H9 (cell line): ENCODE results near the gene TRERF1. TPM values are rescaled to one million over a fixed set of nuclear protein-coding genes. Genes with fewer than 3 reads are reported as not detected.
A peak's percentile ranks its signal among the peaks of the same experiment; 100 is the strongest.

Experiments
- DNase-seq: peaks from one replicate; pipeline ENCODE4 v3.0.0-alpha.2; 2017
- H2AFZ ChIP-seq: one replicate; pipeline ENCODE4 v1.6.1; 2013; ENCODE audit warnings: mild to moderate bottlenecking, low read length, control low read depth, moderate library complexity
- H2AK5ac ChIP-seq: 2 replicates; pipeline ENCODE4 v1.6.1; 2013; ENCODE audit warnings: low read length, control low read depth, mixed read lengths; ENCODE audit not compliant: insufficient read length
- H2BK120ac ChIP-seq: one replicate; pipeline ENCODE4 v1.6.1; 2013; ENCODE audit warnings: low read depth, mild to moderate bottlenecking, low read length, control low read depth, inconsistent platforms; ENCODE audit not compliant: poor library complexity, severe bottlenecking
- H2BK12ac ChIP-seq: 2 replicates; pipeline ENCODE4 v1.6.1; 2013; ENCODE audit warnings: low read length, control low read depth, mixed read lengths, low read depth; ENCODE audit not compliant: insufficient read length
- H2BK15ac ChIP-seq: 2 replicates; pipeline ENCODE4 v1.6.1; 2013; ENCODE audit warnings: low read depth, low read length, control low read depth
- H2BK20ac ChIP-seq: one replicate; pipeline ENCODE4 v1.6.1; 2013; ENCODE audit warnings: low read depth, mild to moderate bottlenecking, low read length, control low read depth, inconsistent platforms; ENCODE audit not compliant: poor library complexity, severe bottlenecking
- H2BK5ac ChIP-seq: 2 replicates; pipeline ENCODE4 v1.6.1; 2013; ENCODE audit warnings: low read length, control low read depth, mixed read lengths; ENCODE audit not compliant: insufficient read length
- H3K14ac ChIP-seq: 2 replicates; pipeline ENCODE4 v1.6.1; 2013; ENCODE audit warnings: low read length, control low read depth; ENCODE audit not compliant: insufficient read depth
- H3K18ac ChIP-seq: 2 replicates; pipeline ENCODE4 v1.6.1; 2013; ENCODE audit warnings: low read depth, mild to moderate bottlenecking, mixed read lengths, low read length, control low read depth; ENCODE audit not compliant: insufficient read length
- H3K23ac ChIP-seq: 2 replicates; pipeline ENCODE4 v1.6.1; 2013; ENCODE audit warnings: low read length, control low read depth, mixed read lengths, low read depth; ENCODE audit not compliant: insufficient read length
- H3K23me2 ChIP-seq: 2 replicates; pipeline ENCODE4 v1.6.1; 2013; ENCODE audit warnings: low read depth, mild to moderate bottlenecking, mixed read lengths, low read length, control low read depth; ENCODE audit not compliant: insufficient read length, poor library complexity, severe bottlenecking
- H3K27ac ChIP-seq: 2 replicates; pipeline ENCODE4 v1.5.1; 2013; ENCODE audit warnings: low read length, control low read depth, mixed read lengths, low read depth; ENCODE audit not compliant: insufficient read length
- H3K27me3 ChIP-seq: 2 replicates; pipeline ENCODE4 v1.6.1; 2013; ENCODE audit warnings: low read length, control low read depth, inconsistent platforms; ENCODE audit not compliant: insufficient read depth
- H3K4ac ChIP-seq: 2 replicates; pipeline ENCODE4 v1.6.1; 2013; ENCODE audit warnings: low read depth, mild to moderate bottlenecking, control low read depth, inconsistent platforms, low read length, moderate library complexity
- H3K4me1 ChIP-seq: 2 replicates; pipeline ENCODE4 v1.6.1; 2013; ENCODE audit warnings: low read length, control low read depth, inconsistent platforms; ENCODE audit not compliant: insufficient read depth
- H3K4me2 ChIP-seq: 2 replicates; pipeline ENCODE4 v1.6.1; 2013; ENCODE audit warnings: low read length, control low read depth, mixed read lengths; ENCODE audit not compliant: insufficient read length, insufficient read depth
- H3K56ac ChIP-seq: 2 replicates; pipeline ENCODE4 v1.6.1; 2013; ENCODE audit warnings: low read depth, mild to moderate bottlenecking, mixed read lengths, low read length, control low read depth; ENCODE audit not compliant: insufficient read length
- H3K79me1 ChIP-seq: 2 replicates; pipeline ENCODE4 v1.6.1; 2013; ENCODE audit warnings: low read depth, mild to moderate bottlenecking, moderate library complexity, low read length, control low read depth, inconsistent platforms; ENCODE audit not compliant: insufficient read depth, poor library complexity, severe bottlenecking
- H3K79me2 ChIP-seq: 2 replicates; pipeline ENCODE4 v1.6.1; 2013; ENCODE audit warnings: low read length, control low read depth, inconsistent platforms; ENCODE audit not compliant: insufficient read depth
- H3K9ac ChIP-seq: 2 replicates; pipeline ENCODE4 v1.6.1; 2013; ENCODE audit warnings: low read length, control low read depth, mixed read lengths; ENCODE audit not compliant: insufficient read length; ENCODE audit errors: extremely low read depth
- H3K9me3 ChIP-seq: one replicate; pipeline ENCODE4 v1.6.1; 2013; ENCODE audit warnings: low read depth, low read length, inconsistent platforms; ENCODE audit not compliant: control insufficient read depth
- H3T11ph ChIP-seq: one replicate; pipeline ENCODE4 v1.6.1; 2013; ENCODE audit warnings: mild to moderate bottlenecking, low read length, control low read depth, inconsistent platforms
- H4K20me1 ChIP-seq: one replicate; pipeline ENCODE4 v1.6.1; 2013; ENCODE audit not compliant: control insufficient read depth, insufficient read length, insufficient read depth
- H4K5ac ChIP-seq: 2 replicates; pipeline ENCODE4 v1.6.1; 2013; ENCODE audit warnings: low read depth, mild to moderate bottlenecking, mixed read lengths, low read length, control low read depth; ENCODE audit not compliant: insufficient read length
- H4K8ac ChIP-seq: replicated peaks from 2 replicates; pipeline ENCODE4 v1.6.1; 2013; ENCODE audit warnings: low read length, control low read depth, mixed read lengths, low read depth; ENCODE audit not compliant: insufficient read length
- H4K91ac ChIP-seq: 2 replicates; pipeline ENCODE4 v1.6.1; 2013; ENCODE audit warnings: low read depth, mild to moderate bottlenecking, moderate library complexity, mixed read lengths, low read length, control low read depth; ENCODE audit not compliant: insufficient read length
- H3K27ac Mint-ChIP-seq, 3 experiments: 2 replicates in 2 of 3; 3 replicates in 1 of 3; pipeline ENCODE4 v1.8.0; 2020 to 2021; ENCODE audit warnings: mixed read lengths in 3 of 3, mild to moderate bottlenecking in 1 of 3, moderate library complexity in 1 of 3
- H3K27me3 Mint-ChIP-seq: 2 replicates; pipeline ENCODE4 v1.8.0; 2021; ENCODE audit warnings: low read depth, mild to moderate bottlenecking, moderate library complexity, mixed read lengths
- H3K36me3 Mint-ChIP-seq, 3 experiments: 2 replicates in 2 of 3; 3 replicates in 1 of 3; pipeline ENCODE4 v1.8.0; 2020 to 2021; ENCODE audit warnings: low read depth in 3 of 3, mixed read lengths in 3 of 3; ENCODE audit not compliant: insufficient read depth in 1 of 3
- H3K4me1 Mint-ChIP-seq, 2 experiments: 2 replicates each; pipeline ENCODE4 v1.8.0; 2020; ENCODE audit warnings: mixed read lengths in 2 of 2
- H3K4me3 Mint-ChIP-seq, 2 experiments: 2 replicates in 1 of 2; 3 replicates in 1 of 2; pipeline ENCODE4 v1.8.0; 2020 to 2021; ENCODE audit warnings: mild to moderate bottlenecking in 2 of 2, mixed read lengths in 2 of 2, moderate library complexity in 1 of 2
- H3K9me3 Mint-ChIP-seq, 2 experiments: 2 replicates in 1 of 2; 3 replicates in 1 of 2; pipeline ENCODE4 v1.8.0; 2020; ENCODE audit warnings: mild to moderate bottlenecking in 2 of 2, mixed read lengths in 2 of 2, moderate library complexity in 1 of 2
- WGBS: extraction: QIAGEN DNeasy Blood & Tissue Kit; methylation state at CpG from one replicate; pipeline ENCODE4 v1.1.7; 2013; ENCODE audit warnings: missing lambda C conversion rate, low lambda C conversion rate, mixed read lengths; ENCODE audit not compliant: insufficient read length; ENCODE audit errors: extremely low coverage; 5-methylcytosine and 5-hydroxymethylcytosine counted together
- total RNA-seq: library from RNA; stranded (reverse); gene quantifications from 2 replicates; pipeline ENCODE4 v1.2.1, GENCODE V29; 2021
- TF ChIP-seq, protein P1 (sequence below): fragments of 200-600 bp; sonication (generic); conservative IDR thresholded peaks from 3 replicates; pipeline ENCODE4 v1.8.0; 2021; ENCODE audit warnings: antibody characterized with exemption, mild to moderate bottlenecking

TRERF1 gene
- total RNA-seq, 1 experiment from 2014 or later: 19.7 TPM

DNA sequence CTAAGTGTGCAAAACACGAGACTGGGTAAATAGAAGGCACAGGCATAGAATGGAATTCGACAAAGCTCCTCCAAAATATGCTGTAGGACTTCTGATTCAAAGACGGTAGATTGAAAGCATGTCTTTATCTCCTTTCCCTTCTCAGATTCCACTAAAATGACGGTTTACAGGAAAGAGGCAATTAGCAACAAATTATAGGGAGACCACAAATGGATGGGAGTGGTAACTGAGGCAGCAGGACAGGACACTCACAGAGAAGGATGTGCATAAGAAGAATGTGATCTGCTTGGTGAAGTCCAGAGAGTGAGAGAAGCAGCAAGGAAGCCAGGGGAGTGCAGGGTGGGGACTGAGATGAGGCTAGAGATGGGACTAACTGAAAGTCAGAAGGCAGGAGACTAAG lies 120.7 kb downstream of the TRERF1 start:
- no peak overlapping the region for H2BK120ac ChIP-seq
- no peak overlapping the region for H2BK15ac ChIP-seq
- H4K8ac ChIP-seq: no peak overlapping the region
- H4K91ac ChIP-seq: no peak overlapping the region
- Mint-ChIP-seq H3K27me3 (no peaks in the 10 kb centered on the region), H3K9me3 (no peaks in the 10 kb centered on the region), H3K4me3 (no peak overlapping the region), H3K27ac (peak overlapping the region in 1 of 3 experiments; percentile 77; a peak in 1 of 7 replicates), H3K4me1 (peaks cover 14 to 15% of the 10 kb centered on the region in 2 experiments), H3K36me3 (no peaks in the 10 kb centered on the region; a peak in 1 of 7 replicates)
- H3K79me2 ChIP-seq: no peaks in the 10 kb centered on the region
- H2AFZ ChIP-seq: no peak overlapping the region
- no peak overlapping the region for H2BK5ac ChIP-seq
- H2BK12ac ChIP-seq: no peak overlapping the region
- no peak overlapping the region for H3K9ac ChIP-seq
- H3K23ac ChIP-seq: no peak overlapping the region
- no peak for DNase-seq
- no peak overlapping the region for H3K4ac ChIP-seq
- H3K18ac ChIP-seq: no peak overlapping the region
- TF ChIP-seq, protein P1, sequence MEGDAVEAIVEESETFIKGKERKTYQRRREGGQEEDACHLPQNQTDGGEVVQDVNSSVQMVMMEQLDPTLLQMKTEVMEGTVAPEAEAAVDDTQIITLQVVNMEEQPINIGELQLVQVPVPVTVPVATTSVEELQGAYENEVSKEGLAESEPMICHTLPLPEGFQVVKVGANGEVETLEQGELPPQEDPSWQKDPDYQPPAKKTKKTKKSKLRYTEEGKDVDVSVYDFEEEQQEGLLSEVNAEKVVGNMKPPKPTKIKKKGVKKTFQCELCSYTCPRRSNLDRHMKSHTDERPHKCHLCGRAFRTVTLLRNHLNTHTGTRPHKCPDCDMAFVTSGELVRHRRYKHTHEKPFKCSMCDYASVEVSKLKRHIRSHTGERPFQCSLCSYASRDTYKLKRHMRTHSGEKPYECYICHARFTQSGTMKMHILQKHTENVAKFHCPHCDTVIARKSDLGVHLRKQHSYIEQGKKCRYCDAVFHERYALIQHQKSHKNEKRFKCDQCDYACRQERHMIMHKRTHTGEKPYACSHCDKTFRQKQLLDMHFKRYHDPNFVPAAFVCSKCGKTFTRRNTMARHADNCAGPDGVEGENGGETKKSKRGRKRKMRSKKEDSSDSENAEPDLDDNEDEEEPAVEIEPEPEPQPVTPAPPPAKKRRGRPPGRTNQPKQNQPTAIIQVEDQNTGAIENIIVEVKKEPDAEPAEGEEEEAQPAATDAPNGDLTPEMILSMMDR: no peak
- no peak overlapping the region for H2BK20ac ChIP-seq
- no peak overlapping the region for H3T11ph ChIP-seq
- no peaks in the 10 kb centered on the region for H4K20me1 ChIP-seq
- H3K56ac ChIP-seq: no peak overlapping the region
- H3K4me1 ChIP-seq: no peaks in the 10 kb centered on the region
- H3K23me2 ChIP-seq: no peaks in the 10 kb centered on the region
- H3K4me2 ChIP-seq: no peak overlapping the region
- no peak overlapping the region for H3K14ac ChIP-seq
- no peak overlapping the region for H2AK5ac ChIP-seq
- no CpG with 5 or more reads among the region's 4 CpGs for WGBS
- no peaks in the 10 kb centered on the region for H3K79me1 ChIP-seq
- H3K9me3 ChIP-seq: no peaks in the 10 kb centered on the region
- no peaks in the 10 kb centered on the region for H3K27me3 ChIP-seq
- H3K27ac ChIP-seq: no peak overlapping the region
- H4K5ac ChIP-seq: no peak overlapping the region
